Panc1 (cell line): ENCODE results near the gene HM13. TPM values are rescaled to one million over a fixed set of nuclear protein-coding genes. Genes with fewer than 3 reads are reported as not detected.

Experiments used
- ATAC-seq: fragments of 200-7000 bp; cut with Tn5 transposase; 2 replicates; pipeline ENCODE4 v1.9.1; 2020; ENCODE audit warnings: mild to moderate bottlenecking, moderate library complexity
- BruUV-seq: library from RNA; stranded (reverse); fragments of 400-500 nt; replicated peaks from 2 replicates; lab custom pipeline; 2021; lab: Mats Ljungman, UMichigan
- CTCF ChIA-PET: fragments of 300-600 bp; sonication (Branson Sonifier 250); formaldehyde crosslinking; loops from one replicate; lab custom pipeline; 2022; ENCODE audit warnings: antibody characterized with exemption; lab: Charles Lee
- POLR2A ChIA-PET: fragments of 300-600 bp; sonication (Branson Sonifier 250); formaldehyde crosslinking; loops from one replicate; lab custom pipeline; 2022; ENCODE audit warnings: antibody characterized with exemption; lab: Charles Lee
- DNase-seq: peaks from one replicate; pipeline ENCODE4 v3.0.0-alpha.2; 2010; ENCODE audit warnings: low read depth, low spot score
- H3K27ac ChIP-seq: 2 replicates; pipeline ENCODE4 v1.5.1; 2011; ENCODE audit warnings: mild to moderate bottlenecking, low read length, inconsistent platforms
- H3K27me3 ChIP-seq: fragments of 200-500 bp; sonication (Bioruptor generic); 2 replicates; pipeline ENCODE4 v1.6.0; 2014; ENCODE audit warnings: low read length, inconsistent platforms; ENCODE audit not compliant: control insufficient read depth, insufficient read depth
- H3K36me3 ChIP-seq: fragments of 200-500 bp; sonication (Bioruptor generic); 2 replicates; pipeline ENCODE4 v1.5.1; 2014; ENCODE audit warnings: inconsistent platforms, mild to moderate bottlenecking, low read length, moderate library complexity; ENCODE audit not compliant: control insufficient read depth, insufficient read depth
- H3K4me1 ChIP-seq: 2 replicates; pipeline ENCODE4 v1.5.1; 2011; ENCODE audit warnings: inconsistent platforms, mild to moderate bottlenecking, low read length, moderate library complexity; ENCODE audit not compliant: control insufficient read depth, insufficient read depth
- H3K4me3 ChIP-seq, 2 experiments: 2 replicates each; pipeline ENCODE4 v1.5.1; 2011 to 2012; ENCODE audit warnings: low read depth in 2 of 2, low read length in 2 of 2, mild to moderate bottlenecking in 2 of 2, inconsistent platforms in 1 of 2, moderate library complexity in 1 of 2
- H3K9me3 ChIP-seq: fragments of 200-500 bp; sonication (Bioruptor generic); 2 replicates; pipeline ENCODE4 v1.5.1; 2014; ENCODE audit warnings: low read depth, mild to moderate bottlenecking, inconsistent platforms, low read length, moderate library complexity; ENCODE audit not compliant: control insufficient read depth, insufficient read depth
- CTCF ChIP-seq: fragments of 450-650 bp; IDR thresholded peaks from 2 replicates; pipeline ENCODE4 v1.5.1; 2017; ENCODE audit warnings: mild to moderate bottlenecking
- POLR2AphosphoS5 ChIP-seq: IDR thresholded peaks from 2 replicates; pipeline ENCODE4 v1.6.1; 2012; ENCODE audit warnings: mild to moderate bottlenecking, low read depth, low read length, moderate library complexity
- REST ChIP-seq, 2 experiments: IDR thresholded peaks; 2 replicates each; pipeline ENCODE4 v1.6.1; 2011 to 2012; ENCODE audit warnings: low read depth in 2 of 2, control low read depth in 1 of 2, low read length in 1 of 2, mild to moderate bottlenecking in 1 of 2, moderate library complexity in 1 of 2; ENCODE audit not compliant: insufficient read depth in 1 of 2
- SIN3A ChIP-seq: IDR thresholded peaks from 2 replicates; pipeline ENCODE4 v1.6.1; 2012; ENCODE audit warnings: low read depth, mild to moderate bottlenecking, low read length, moderate library complexity, borderline replicate concordance; ENCODE audit not compliant: insufficient read depth
- TCF7L2 ChIP-seq: IDR thresholded peaks from 2 replicates; pipeline ENCODE4 v1.6.1; 2011; ENCODE audit warnings: mild to moderate bottlenecking, low read depth, low read length, inconsistent platforms
- in situ Hi-C: cut with HindIII; loops from 2 replicates; pipeline ENCODE4 v1.10.0; 2016; ENCODE audit warnings: low sequenced_read_pairs, low pct_unique_long_range_greater_than_20kb
- intact Hi-C: fragments of 100-400 bp; cut with micrococcal nuclease; formaldehyde crosslinking; loops from one replicate; pipeline ENCODE4 v1.10.0; 2022; ENCODE audit not compliant: unreplicated experiment
- total RNA-seq: library from RNA; stranded (reverse); gene quantifications from one replicate; pipeline ENCODE4 v1.2.1, GENCODE V29; 2021; ENCODE audit not compliant: unreplicated experiment

HM13 gene
- total RNA-seq, 1 experiment from 2014 or later: 337 TPM

GRCh38 chr20:31593221-31594001 lies 79.2 kb downstream of the HM13 start:
- CTCF ChIA-PET: interaction anchor here (0.6 to 3.8 kb wide), 13 partner anchors 11 to 130 kb away, joined by 3 to 28 read pairs (median 4); no protein-coding TSS in a partner anchor
- peak; percentile 99 for DNase-seq
- no peaks in the 10 kb centered on the region for H3K36me3 ChIP-seq
- in situ Hi-C loops (no loop called here), intact Hi-C loops (no loop called here)
- peak; percentile 84 for ATAC-seq
- peak overlapping the region; percentile 48 to 73 for H3K4me3 ChIP-seq
- TF ChIP-seq CTCF (no peak), TCF7L2 (peak; percentile 46; the same call in 1 of the 2 replicates), SIN3A (peak; percentile 81; the same call in 1 of the 2 replicates), POLR2AphosphoS5 (peak; percentile 86)
- H3K9me3 ChIP-seq: no peaks in the 10 kb centered on the region
- POLR2A ChIA-PET: interaction anchor here (0.7 to 1.5 kb wide), 7 partner anchors 9 to 34 kb away, joined by 3 to 20 read pairs (median 9); partner anchors contain the start of gene ID1
- peak overlapping the region; percentile 97 for H3K27ac ChIP-seq
- no TSS peak for BruUV-seq
- peaks cover 59% of the 10 kb centered on the region for H3K4me1 ChIP-seq
- no peaks in the 10 kb centered on the region for H3K27me3 ChIP-seq

- Histone ChIP-seq H3K27me3 (no peaks in the 10 kb centered on the region), H3K4me1 (peaks cover 57% of the 10 kb centered on the region), H3K4me3 (peak overlapping the region; percentile 48 to 73), H3K36me3 (no peaks in the 10 kb centered on the region), H3K27ac (peak overlapping the region; percentile 97), H3K9me3 (no peaks in the 10 kb centered on the region)
- no peak for DNase-seq
- in situ Hi-C loops (no loop called here), intact Hi-C loops (no loop called here)
- CTCF ChIA-PET: interaction anchor here (0.6 to 3.8 kb wide), 10 partner anchors 10 to 122 kb away, joined by 3 to 28 read pairs (median 4); no protein-coding TSS in a partner anchor
- POLR2A ChIA-PET: interaction anchor here (1.0 to 2.7 kb wide), 6 partner anchors 8 to 21 kb away, joined by 3 to 39 read pairs (median 16); partner anchors contain the start of gene ID1
- no peak; the same call in 1 of the 2 replicates for TF ChIP-seq POLR2AphosphoS5
- TF ChIP-seq CTCF: no peak
- TF ChIP-seq SIN3A: no peak
- no peak for TF ChIP-seq REST (IDR thresholded peaks at IDR 0.05; ENCODE audit: insufficient read depth in 1 of 2, low read depth in 2 of 2, low read length in 1 of 2)
- no peak for TF ChIP-seq TCF7L2
- no peak for ATAC-seq
- no TSS peak for BruUV-seq
These were observed 79.8 kb downstream of the HM13 start for GRCh38 chr20:31594002-31594557.
